Activated effector memory CD4-positive, alpha-beta T cell treated with anti-CD3 and anti-CD28 coated beads, Interleukin-2, amount 50 U/mL, for 16 hours (primary cell): ENCODE results near the gene PRR19.

Source experiments
- DNase-seq: peaks from one replicate; pipeline ENCODE4 v3.0.0-alpha.2; 2020

Gene PRR19

DNA sequence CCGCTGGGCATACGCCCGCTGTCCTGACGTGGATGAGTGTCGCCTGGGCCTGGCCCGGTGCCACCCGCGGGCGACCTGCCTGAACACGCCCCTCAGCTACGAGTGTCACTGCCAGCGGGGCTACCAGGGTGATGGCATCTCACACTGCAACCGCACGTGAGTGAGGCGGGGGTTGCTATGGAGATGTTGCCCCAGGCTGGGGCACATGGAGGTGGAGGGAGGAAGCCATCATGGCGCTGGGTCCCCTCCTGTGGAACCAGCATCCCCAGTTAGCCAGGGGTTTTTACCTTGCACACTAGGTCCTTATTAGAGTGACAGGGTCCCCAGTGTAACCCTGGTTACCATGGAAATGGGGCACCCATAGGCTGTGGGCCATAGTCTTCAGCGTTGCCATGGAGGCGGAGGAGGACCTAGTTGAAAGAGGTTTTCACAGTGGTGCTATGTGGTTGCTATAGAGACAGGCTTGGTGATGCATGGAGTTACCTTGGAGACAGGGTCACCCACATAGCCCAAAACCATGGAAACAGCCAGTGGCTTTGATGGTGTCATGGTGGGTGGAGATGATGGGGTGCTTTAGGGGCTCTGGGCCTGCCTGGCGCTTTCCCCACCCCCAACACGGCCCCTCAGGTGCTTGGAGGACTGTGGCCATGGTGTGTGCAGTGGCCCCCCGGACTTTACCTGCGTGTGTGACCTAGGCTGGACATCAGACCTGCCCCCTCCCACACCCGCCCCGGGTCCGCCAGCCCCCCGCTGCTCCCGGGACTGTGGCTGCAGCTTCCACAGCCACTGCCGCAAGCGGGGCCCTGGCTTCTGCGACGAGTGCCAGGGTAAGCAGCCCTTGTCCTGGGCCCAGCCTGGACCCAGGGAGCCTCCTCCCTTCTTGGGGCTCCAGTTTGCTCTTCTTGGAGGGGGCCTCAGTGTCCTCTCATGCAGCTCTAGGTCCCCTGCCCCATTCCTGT, 50.6 kb downstream of the PRR19 start:
- DNase-seq, result no peak

DNA sequence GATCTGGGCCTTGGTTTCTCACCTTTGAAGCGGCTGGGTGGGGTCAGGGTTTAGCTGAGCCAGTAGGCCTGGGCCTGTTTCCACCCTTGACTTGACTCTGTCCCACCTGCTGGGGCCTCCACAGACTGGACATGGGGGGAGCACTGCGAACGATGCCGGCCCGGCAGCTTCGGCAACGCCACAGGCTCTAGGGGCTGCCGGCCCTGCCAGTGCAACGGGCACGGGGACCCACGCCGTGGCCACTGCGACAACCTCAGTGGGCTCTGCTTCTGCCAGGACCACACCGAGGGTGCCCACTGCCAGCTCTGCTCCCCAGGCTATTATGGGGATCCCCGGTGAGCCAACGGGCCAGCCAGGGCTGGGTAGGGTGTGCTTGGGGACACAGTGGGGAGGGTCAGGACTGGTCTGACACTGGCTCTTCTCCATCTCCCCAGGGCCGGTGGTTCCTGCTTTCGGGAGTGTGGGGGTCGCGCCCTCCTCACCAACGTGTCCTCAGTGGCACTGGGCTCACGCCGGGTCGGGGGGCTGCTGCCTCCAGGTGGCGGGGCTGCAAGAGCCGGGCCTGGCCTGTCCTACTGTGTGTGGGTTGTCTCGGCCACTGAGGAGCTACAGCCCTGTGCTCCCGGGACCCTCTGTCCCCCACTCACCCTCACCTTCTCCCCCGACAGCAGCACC, 51.5 kb downstream of the PRR19 start:
- DNase-seq, result no peak

DNA sequence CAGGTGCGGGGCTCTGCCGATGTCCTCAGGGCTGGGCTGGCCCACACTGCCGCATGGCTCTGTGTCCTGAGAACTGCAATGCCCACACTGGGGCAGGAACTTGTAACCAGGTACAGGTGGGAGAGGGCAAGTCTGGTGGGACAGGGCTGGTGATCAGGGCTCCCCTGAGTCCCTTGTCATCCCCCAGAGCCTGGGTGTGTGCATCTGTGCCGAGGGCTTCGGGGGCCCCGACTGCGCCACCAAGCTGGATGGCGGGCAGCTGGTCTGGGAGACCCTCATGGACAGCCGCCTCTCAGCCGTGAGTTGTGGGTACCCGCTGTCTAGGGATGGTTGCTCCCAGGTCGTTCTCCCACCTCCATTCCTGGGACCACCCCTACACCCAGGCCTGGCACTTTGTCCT, 54.0 kb downstream of the PRR19 start:
- no peak for DNase-seq

DNA sequence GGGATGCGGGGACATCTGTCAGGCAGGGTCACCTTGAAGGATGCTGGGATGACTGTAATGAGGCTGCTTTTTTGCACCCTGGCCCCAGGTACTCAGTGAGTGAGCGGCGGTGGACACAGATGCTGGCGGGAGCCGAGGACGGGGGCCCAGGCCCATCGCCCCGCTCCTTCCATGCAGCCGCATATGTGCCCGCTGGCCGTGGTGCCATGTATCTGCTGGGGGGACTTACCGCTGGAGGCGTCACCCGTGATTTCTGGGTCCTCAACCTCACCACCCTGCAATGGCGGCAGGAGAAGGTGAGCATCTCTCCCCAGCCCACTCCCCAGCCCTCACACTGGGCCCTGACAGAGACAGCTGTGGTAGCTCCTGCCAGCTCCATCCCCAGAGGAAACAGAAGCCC, 54.8 kb downstream of the PRR19 start:
- no peak for DNase-seq

DNA sequence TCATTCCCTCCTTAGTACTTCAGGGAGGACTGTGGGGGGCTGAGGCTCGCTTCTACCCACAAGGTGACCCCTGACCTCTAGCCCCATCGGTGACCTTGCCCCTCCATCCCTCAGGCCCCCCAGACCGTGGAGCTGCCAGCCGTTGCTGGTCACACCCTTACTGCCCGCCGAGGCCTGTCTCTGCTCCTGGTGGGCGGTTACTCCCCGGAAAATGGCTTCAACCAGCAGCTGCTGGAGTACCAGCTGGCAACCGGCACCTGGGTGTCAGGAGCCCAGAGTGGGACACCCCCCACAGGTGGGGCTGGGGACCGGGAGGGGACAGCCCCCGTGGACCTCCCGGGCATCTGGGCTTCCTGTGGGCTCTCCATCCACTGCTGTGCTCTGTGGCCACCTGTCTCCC, 55.4 kb downstream of the PRR19 start:
- no peak for DNase-seq
